ENCODE measurements around the gene NBPF1. TPM values are rescaled to one million over a fixed set of nuclear protein-coding genes. Genes with fewer than 3 reads are reported as not detected.
"Not testable (repeated sequence)": the region's sequence is repeated elsewhere in the genome, so short reads cannot be mapped to it uniquely, and the experiment has no call there.

The NBPF1 gene
- total RNA-seq, 1 donor from 2014 or later = 9.2 TPM

DNA sequence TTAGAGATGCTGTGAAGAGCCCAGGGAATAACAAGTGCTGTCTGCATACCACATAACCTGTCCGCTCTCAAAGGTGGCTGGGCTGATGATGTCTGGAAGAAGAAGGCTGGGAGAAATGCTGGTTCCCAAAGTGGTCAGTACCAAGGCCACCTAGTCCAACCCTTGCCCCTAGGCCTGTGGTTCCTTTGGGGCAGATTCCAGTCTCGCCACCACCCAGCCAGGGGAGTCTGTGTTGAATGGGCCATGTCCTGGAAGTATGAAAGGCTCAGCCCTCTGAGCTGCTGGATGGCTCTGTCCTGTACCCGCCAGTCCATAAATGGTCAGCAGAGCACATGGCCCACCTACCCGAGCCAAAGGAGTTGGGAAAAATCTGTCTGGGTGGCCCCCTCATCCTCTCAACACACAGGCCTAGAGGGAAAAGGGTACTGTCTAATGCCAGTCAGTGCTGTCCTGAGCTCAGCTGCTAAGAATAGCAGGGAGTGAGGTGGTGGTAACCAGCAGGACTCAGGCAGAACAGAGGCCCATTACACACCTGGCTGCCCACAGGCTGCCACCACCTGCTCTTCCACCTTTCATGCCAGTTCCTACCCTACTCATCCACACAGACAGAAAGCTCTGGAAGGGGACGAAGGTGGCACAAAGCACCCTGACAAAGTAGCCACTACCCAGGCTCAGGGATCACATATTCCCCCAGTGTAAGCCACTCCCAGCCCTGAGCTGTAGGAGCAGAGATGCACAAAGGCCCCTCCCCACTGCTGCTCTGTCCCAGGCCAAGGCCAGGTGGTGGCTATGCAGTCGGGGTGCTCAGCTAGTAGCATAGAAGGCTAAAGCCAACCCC is 24.8 kb upstream of the NBPF1 start:
- H3K9me3 ChIP-seq; H3K4me3 ChIP-seq; intact Hi-C loops (cut with DNase I); H3K4me1 ChIP-seq; H3K27ac ChIP-seq; H3K27me3 ChIP-seq: not testable (repeated sequence)
- peaks cover 10 to 11% of the 10 kb centered on the region in 2 donors for H3K36me3 ChIP-seq
- DNase-seq (ENCODE audit: low spot score in 2 of 2) = peak in 1 of 2 donors; percentile 64

DNA sequence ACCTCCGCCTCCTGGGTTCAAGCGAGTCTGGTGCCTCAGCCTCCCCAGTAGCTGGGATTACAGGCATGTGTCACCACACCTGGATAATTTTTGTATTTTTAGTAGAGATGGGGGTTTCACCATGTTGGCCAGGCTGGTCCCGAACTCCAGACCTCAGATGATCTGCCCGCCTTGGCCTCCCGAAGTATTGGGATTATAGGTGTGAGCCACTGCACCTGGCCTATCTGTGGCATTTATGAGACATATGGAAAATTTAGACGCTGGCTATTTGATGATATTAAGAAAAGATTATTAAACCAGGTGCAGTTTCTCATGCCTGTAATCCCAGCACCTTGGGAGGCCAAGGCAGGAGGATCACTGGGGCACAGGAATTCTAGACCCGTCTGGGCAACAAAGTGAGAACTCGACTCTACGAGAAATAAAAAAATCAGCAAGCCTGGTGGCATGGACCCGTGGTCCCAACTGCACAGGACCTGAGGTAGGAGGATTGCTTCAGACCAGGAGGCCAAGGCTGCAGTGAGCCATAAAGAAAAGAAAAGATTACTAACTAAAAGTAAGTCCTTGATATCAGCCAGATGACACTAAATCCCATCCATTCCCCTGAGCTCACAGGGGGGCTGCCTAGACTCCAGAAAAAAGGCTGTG is 23.3 kb upstream of the NBPF1 start:
- H3K27me3 ChIP-seq; H3K4me3 ChIP-seq; H3K27ac ChIP-seq; H3K4me1 ChIP-seq; H3K9me3 ChIP-seq; intact Hi-C loops (cut with DNase I): not testable (repeated sequence)
- peaks cover 22 to 25% of the 10 kb centered on the region in 2 donors for H3K36me3 ChIP-seq
- peak; percentile 8 to 67 for DNase-seq (ENCODE audit: low spot score in 2 of 2)

DNA sequence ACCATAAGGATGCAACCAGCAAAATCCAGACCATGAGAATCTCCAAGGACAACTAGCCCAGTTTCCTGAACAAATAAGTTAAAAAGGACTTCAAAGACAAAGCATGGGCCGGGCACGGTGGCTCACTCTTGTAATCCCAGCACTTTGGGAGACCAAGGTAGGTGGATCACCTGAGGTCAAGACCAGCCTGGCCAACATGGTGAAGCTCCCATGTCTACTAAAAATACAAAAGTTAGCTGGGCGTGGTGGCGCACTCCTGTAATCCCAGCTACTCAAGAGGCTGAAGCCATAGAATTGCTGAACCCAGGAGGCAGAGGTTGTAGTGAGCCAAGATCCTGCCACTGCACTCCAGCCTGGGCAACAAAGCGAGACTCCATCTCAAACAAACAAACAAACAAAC is 22.6 kb upstream of the NBPF1 start:
- peak; percentile 9 to 64 for DNase-seq (ENCODE audit: low spot score in 2 of 2)
- peaks cover 30 to 32% of the 10 kb centered on the region in 2 donors for H3K36me3 ChIP-seq

DNA sequence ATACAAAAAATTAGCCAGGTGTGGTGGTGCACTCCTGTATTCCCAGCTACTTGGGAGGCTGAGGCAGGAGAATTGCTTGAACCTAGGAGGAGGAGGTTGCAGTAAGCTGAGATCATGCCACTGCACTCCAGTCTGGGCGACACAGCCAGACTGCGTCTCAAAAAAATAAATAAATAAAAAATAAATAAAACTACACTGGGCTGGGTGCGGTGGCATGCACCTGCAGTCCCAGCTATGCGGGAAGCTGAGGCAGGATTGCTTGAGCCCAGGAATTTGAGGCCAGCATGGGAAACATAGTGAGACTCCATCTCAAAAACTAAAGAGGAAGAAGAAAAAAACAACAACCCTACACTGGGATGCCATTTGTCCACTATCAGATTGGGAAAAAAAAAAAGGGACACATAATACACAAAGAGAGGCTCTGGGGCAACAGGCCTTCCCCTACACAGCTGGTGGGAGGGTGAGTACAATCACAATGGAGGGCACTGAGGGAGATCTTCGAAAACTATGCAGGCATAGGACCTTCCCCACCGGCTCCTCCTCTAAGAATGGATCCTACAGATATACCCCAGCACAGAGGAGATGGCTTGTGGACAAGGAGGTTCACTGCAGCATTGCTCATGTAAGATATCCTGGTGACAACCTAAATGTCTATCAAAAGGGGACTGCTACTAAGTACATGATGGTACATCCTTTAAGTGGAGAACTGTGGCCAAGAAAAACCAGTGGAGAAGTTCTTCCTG is 20.3 kb upstream of the NBPF1 start:
- peak in 1 of 2 donors; percentile 61 for DNase-seq (ENCODE audit: low spot score in 2 of 2)
- intact Hi-C loops (cut with DNase I); H3K27me3 ChIP-seq; H3K9me3 ChIP-seq; H3K4me3 ChIP-seq; H3K4me1 ChIP-seq; H3K27ac ChIP-seq: not testable (repeated sequence)
- H3K36me3 ChIP-seq = peaks cover 50 to 54% of the 10 kb centered on the region in 2 donors

More for the DNA sequence above, 22.6 kb upstream of the NBPF1 start:
- H3K4me3 ChIP-seq; H3K27ac ChIP-seq; H3K27me3 ChIP-seq; H3K4me1 ChIP-seq; intact Hi-C loops (cut with DNase I); H3K9me3 ChIP-seq: not testable (repeated sequence)

DNA sequence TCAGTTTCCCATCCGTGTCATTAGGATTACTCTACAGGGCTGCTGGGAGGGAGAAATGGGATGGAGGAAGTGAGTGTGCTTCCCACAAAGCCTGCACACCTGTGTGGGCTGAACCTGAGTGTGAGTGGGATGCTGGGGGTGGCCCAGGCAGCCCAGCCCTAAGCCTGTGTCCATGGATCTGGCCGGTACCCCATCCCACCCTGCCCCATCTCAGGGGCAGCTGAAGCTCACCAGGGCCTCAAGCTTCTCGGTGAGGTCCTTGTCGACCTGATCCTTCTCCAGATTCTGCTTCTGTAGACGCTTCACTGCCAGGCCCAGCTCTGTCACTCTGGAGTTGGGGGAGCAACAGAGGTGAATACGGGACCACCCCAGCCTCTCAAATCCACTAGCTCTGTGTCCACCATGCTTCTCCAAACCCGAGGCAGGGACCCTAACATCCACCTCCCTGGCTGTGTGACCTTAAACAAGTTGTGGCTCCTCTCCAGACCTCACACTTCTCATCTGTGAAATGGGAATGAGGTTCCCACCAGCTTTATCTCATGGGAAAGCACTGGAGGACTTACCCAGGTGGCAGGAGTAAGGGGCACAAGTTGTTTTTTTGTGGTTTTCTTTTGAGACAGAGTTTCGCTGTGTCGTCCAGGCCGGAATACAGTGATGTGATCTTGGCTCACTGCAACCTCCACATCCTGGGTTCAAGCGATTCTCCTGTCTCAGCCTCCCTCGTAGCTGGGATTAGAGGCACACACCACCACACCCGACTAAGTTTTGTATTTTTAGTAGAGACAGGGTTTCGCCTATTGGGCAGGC is 18.9 kb upstream of the NBPF1 start:
- H3K27ac ChIP-seq; H3K27me3 ChIP-seq; DNase-seq (ENCODE audit: low spot score in 2 of 2); H3K4me3 ChIP-seq; H3K4me1 ChIP-seq; H3K9me3 ChIP-seq; intact Hi-C loops (cut with DNase I): not testable (repeated sequence)
- peaks cover 59 to 65% of the 10 kb centered on the region in 2 donors for H3K36me3 ChIP-seq

DNA sequence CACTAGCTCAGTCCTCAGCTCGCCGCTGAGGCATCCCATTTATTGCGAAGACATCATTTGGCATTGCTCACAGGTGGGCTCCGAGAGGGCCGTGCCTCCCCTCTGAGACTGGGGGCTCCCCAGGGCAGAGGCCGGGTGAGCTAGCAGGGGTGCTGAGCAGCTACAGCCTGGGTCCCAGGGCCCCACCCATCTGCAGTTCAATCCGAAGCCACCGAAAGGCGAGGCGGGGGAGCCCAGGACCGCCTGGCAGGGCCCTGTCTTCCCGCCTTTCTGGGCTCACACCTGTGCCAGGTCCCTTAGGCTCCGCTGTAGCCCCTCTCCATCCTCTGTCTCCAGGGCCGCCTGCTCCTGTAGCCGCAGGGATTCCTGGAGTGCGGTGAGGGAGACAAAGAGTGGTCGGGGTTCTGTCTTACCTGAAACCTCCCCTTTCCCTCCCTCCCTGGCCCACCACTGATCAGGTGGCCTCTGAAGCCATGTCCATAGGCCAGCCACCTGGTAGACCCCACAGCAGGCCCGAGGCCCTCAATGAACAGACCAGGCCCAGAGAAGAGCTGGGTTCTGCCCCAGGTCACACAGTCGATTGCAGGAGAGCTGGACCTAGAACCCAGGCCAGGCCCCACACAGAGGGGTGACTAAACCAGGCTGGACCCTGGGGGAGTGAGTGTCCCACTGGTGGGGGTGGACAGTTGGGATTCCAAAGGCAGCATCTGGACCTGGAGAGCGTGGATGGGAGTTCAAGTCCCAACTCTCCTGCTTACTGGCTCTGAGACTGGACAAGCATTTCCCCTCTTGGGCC is 18.1 kb upstream of the NBPF1 start:
- Histone ChIP-seq H3K9me3 (no peaks in the 10 kb centered on the region), H3K4me3 (no peak overlapping the region), H3K27ac (no peak overlapping the region), H3K4me1 (no peaks in the 10 kb centered on the region), H3K27me3 (no peaks in the 10 kb centered on the region), H3K36me3 (peaks cover 64 to 72% of the 10 kb centered on the region in 2 donors)
- peak in 1 of 2 donors; percentile 82 for DNase-seq (ENCODE audit: low spot score in 2 of 2)
- intact Hi-C loops (cut with DNase I) = no loop called here
- TF ChIP-seq, protein P1, sequence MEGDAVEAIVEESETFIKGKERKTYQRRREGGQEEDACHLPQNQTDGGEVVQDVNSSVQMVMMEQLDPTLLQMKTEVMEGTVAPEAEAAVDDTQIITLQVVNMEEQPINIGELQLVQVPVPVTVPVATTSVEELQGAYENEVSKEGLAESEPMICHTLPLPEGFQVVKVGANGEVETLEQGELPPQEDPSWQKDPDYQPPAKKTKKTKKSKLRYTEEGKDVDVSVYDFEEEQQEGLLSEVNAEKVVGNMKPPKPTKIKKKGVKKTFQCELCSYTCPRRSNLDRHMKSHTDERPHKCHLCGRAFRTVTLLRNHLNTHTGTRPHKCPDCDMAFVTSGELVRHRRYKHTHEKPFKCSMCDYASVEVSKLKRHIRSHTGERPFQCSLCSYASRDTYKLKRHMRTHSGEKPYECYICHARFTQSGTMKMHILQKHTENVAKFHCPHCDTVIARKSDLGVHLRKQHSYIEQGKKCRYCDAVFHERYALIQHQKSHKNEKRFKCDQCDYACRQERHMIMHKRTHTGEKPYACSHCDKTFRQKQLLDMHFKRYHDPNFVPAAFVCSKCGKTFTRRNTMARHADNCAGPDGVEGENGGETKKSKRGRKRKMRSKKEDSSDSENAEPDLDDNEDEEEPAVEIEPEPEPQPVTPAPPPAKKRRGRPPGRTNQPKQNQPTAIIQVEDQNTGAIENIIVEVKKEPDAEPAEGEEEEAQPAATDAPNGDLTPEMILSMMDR (IDR thresholded peaks at IDR 0.05) = no peak

DNA sequence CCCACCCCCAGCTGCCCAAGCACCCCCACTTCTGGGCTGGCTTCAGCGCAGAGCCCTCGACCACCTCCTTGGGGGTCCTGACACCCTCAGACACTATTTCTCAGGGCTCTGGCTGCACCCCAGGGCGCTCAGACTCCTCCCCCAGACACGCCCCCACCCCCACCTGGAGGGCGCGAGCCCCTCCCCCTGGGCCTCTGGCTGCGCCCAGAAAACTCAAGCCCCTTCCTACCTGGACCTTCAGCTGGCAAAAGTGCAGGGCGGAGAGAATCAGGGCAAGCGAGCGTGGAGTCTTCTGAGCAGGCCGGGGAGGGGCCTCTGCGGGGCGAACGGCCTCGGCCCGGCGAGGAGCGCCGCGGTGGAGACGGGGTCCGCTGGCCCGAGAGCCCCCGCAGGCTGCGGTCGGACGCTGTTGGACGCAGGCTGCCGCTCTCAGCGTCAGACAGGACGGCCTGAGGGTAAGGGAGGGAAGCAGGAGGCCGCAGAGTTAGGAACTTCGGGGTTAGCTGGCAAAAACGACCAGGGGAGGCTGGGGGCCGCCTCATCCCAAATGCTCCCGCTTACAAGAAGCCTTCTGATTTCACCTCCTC is 17.4 kb upstream of the NBPF1 start:
- Histone ChIP-seq H3K36me3 (peaks cover 71 to 79% of the 10 kb centered on the region in 2 donors), H3K27ac (no peak overlapping the region), H3K4me1 (no peaks in the 10 kb centered on the region), H3K27me3 (no peaks in the 10 kb centered on the region), H3K9me3 (no peaks in the 10 kb centered on the region), H3K4me3 (no peak overlapping the region)
- intact Hi-C loops (cut with DNase I) = no loop called here
- peak in 1 of 2 donors; percentile 73 for DNase-seq (ENCODE audit: low spot score in 2 of 2)
- TF ChIP-seq, protein P1 (IDR thresholded peaks at IDR 0.05) = no peak

DNA sequence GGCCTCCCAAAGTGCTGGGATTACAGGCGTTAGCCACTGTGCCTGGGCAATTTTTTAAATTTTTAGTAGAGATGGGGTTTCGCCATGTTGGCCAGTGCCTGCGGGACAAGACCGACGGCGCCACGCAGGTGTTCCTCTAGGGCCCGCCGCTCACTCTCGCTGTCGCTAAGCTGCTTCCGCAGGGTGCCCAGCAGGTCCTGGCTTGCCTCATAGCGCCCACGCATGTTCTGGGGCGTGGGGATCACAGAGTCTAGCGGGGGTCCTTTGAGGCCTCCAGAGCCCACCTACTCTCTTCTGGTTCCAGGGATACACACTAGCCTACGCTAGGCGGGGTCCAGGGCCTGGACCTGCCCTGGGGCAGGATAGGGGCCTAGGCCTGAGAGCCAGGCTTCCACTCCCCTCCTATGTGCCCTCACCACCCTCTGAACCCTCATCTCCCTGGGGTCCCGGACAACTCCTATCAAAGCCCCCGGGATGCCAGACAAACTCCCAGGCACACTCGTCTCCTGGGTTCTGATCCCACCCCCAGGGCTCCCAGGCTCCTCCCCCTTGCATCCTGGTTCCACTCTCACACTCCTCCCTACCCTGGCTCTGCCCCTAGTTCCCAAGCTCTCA is 16.7 kb upstream of the NBPF1 start:
- H3K4me3 ChIP-seq; H3K9me3 ChIP-seq; intact Hi-C loops (cut with DNase I); H3K27ac ChIP-seq; H3K4me1 ChIP-seq; H3K27me3 ChIP-seq: not testable (repeated sequence)
- peak in 1 of 2 donors; percentile 73 for DNase-seq (ENCODE audit: low spot score in 2 of 2)
- H3K36me3 ChIP-seq = peaks cover 77 to 86% of the 10 kb centered on the region in 2 donors
